Stimulated activated naive CD4-positive, alpha-beta T cell treated with Interleukin-2 at 50 U/mL for 16 hours (primary cell): ENCODE measurements around the gene TCF20.

ENCODE experiments used
- DNase-seq: peaks from one replicate; lab custom pipeline; 2025; lab: John Stamatoyannopoulos, UW

TCF20 gene

DNA sequence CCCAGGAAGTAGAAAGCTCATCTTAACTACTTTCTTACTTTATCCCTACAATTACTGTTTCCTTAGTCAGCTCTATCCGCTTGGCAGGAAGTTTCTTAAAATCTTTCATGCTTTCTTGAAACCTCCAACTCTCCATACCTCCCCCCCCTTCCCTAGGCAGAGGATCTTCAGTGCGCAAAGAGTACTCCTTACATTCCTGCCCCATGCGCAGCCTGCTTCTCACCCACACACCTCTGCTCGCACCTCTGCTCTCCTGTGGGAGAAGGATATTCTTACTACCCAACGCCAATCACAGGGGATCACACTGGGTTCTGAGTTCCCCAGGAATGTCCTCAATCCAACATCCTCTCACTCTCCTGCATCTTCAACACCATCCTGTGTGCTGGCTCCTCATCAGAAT lies 12.3 kb downstream of the TCF20 start:
- no peak for DNase-seq

DNA sequence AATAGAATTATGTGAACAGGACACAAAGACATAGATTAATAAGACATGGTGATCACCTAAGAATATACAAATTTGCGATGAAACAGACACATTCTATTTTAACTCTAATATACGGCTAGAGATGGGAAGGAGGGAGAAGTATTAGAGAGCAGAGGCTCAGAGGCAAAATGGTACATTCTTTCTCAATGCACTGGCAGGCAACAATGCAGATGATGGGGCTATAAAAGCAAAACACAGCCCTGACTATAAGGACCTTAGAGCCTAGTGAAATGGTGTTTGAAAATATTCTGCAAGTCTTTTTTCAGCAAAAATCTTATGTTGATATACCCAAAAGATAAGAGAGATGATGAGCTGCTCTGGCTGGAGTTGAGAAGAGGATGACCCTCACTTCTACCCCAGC lies 13.1 kb downstream of the TCF20 start:
- DNase-seq = no peak

DNA sequence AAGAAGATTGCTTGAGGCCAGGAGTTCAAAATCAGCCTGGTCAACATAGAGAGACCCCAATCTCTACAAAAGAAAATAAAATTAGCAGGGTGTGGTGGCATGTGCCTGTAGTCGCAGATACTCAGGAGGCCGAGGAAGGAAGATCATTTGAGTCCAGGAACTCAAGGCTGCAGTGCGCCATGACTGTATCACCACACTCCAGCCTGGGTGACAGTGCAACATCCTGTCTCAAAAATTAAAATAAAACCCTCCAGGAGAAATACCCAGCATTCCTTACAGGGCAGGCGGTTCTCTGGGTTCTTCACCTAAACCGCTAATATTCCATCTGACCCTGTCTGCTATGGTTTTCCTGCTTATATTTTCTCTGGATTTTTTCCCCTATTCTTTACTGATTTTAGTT lies 13.5 kb downstream of the TCF20 start:
- no peak for DNase-seq

GRCh38 chr22:42256220-42256619 lies 14.2 kb downstream of the TCF20 start:
- DNase-seq = no peak

GRCh38 chr22:42249831-42250230 lies 20.6 kb downstream of the TCF20 start:
- no peak for DNase-seq

DNA sequence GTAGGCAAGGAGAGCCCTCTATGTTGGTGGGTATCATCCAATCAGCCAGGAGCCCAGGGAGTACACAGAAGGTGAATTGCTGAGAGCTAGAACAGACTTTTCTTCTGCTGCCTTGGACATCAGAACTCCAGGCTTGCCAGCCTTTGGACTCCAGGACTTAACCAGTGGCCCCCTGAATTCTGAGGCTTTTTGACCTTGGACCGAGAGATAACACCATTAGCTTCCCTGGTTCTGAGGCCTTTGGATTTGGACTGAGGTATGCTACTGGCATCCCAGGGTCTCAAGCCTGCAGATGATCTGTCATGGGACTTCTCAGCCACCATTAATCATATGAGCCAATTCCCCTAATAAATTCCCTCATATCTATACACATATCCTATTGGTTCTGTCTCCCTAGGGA lies 21.5 kb downstream of the TCF20 start:
- no peak for DNase-seq

GRCh38 chr22:42247596-42247995 lies 22.9 kb downstream of the TCF20 start:
- no peak for DNase-seq

GRCh38 chr22:42243802-42244060 lies 26.7 kb downstream of the TCF20 start:
- no peak for DNase-seq

DNA sequence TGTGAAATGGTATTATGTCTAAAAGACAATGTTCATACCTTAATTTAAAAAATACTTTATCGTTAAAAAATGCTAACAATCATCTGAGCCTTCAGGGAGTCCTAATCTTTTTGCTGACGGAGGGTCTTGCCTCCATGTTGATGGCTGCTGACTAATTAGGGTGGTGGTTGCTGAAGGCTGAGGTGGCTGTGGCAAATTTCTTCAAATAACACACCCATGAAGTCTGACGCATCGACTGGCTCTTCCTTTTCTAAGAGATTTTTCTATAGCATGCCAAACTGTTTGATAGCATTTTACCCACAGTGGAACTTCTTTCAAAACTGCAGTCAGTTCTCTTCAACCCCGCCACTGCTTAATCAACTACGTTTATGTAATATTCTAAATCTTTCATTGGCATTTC lies 33.6 kb downstream of the TCF20 start:
- no peak for DNase-seq

- no peak for DNase-seq
Measured at GRCh38 chr22:42236268-42236667, 34.2 kb downstream of the TCF20 start.

DNA sequence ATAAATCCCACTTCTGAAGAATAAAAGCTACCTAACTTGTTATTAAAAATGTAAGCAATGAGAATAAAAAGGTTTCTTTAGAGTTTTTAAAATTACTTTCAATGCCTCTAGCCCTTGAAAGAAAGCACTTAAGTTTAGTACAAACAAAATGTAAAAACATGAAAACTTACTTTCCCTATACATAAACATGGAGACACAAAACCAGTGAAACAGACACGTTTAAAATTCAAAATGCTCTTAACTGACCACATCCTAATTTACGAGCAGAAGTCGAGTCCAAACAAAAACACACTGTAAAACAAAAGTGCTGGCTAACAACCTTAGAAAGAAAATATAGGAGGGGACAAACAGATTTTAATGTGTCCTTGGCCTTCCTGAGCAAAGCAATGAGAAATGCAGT lies 36.6 kb downstream of the TCF20 start:
- no peak for DNase-seq

- no peak for DNase-seq
Measured at GRCh38 chr22:42231929-42232328, 38.5 kb downstream of the TCF20 start.

DNA sequence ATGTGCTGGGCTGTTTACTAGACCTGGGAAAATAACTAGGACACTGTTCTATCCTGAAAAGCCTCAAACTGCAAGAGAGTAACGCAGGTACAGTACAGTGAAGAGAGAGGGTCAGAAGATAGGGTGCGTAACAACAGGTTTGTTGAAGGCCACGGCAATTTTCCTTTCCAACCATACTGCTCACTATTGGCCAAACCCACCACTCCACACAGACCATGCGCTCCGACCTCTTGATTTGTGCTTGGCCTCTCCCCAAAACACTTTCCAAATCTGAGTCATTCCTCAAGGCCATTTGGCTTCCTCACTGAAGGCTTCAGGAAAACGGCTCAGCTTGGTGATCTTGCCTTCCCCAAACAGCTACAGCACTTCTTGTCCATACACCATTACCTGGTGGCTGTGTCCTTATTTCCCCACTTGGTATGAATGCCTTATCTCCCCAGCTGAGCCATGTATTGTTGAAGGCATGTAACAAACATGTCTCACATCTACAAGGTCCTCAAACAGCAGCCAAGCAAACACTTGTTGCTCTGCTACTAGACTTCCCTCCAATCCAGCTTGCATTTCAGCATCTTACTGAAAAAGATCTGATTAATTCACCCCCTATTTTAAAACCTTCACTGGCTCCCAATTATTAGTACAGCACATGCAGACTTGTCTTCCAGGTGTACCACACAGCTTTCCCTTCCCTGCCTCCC lies 40.9 kb downstream of the TCF20 start:
- DNase-seq = no peak

- DNase-seq = no peak
Measured at GRCh38 chr22:42228483-42228882, 42.0 kb downstream of the TCF20 start.

- no peak for DNase-seq
Measured at GRCh38 chr22:42227435-42227834, 43.0 kb downstream of the TCF20 start.

DNA sequence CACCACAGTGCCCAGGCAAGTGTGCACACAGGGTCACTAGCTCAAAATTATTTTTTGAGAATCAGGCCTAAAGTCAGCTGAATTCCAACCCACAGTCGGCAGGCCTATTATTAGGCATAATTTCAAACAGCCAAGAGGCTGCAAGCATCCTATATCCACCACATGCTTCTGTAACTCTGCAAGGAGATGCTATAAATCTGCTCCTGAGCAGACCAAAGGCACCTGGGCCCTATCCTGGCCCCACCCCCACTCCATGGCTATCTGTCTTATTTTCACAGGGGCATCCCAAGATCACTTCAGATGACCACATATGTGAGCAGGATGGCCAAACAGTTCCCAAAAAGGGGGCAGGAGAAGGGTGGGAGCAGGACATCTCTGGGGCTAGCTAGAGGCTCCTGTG lies 44.6 kb downstream of the TCF20 start:
- DNase-seq = no peak

- DNase-seq = no peak
Measured at GRCh38 chr22:42222140-42222539, 48.3 kb downstream of the TCF20 start.
